AG04450 (cell line): ENCODE measurements around the gene EFTUD2. TPM values are rescaled to one million over a fixed set of nuclear protein-coding genes. Genes with fewer than 3 reads are reported as not detected.

Experiments used
- CTCF ChIA-PET: fragments of 300-600, 350-600 bp; formaldehyde crosslinking; extraction: SDS; loops from one replicate; lab custom pipeline; 2022; ENCODE audit warnings: antibody characterized with exemption, inconsistent platforms; lab: Charles Lee
- POLR2A ChIA-PET: fragments of 350-600 bp; formaldehyde crosslinking; extraction: SDS; loops from one replicate; lab custom pipeline; 2021; ENCODE audit warnings: antibody characterized with exemption, inconsistent platforms; lab: Yijun Ruan, JAX
- DNase-seq: peaks from one replicate; pipeline ENCODE4 v3.0.0-alpha.2; 2011; ENCODE audit warnings: low read depth, low spot score
- H3K27ac ChIP-seq: one replicate; pipeline ENCODE4 v1.5.1; 2012; ENCODE audit warnings: low read depth, low read length, control low read depth
- H3K27me3 ChIP-seq: one replicate; pipeline ENCODE4 v1.6.0; 2012; ENCODE audit warnings: low read length; ENCODE audit not compliant: control insufficient read depth, insufficient read depth
- H3K4me3 ChIP-seq: 2 replicates; pipeline ENCODE4 v1.5.1; 2011; ENCODE audit warnings: mild to moderate bottlenecking, low read depth, low read length, control low read depth
- H3K9me3 ChIP-seq: 2 replicates; pipeline ENCODE4 v1.5.1; 2012; ENCODE audit warnings: low read length; ENCODE audit not compliant: control insufficient read depth, insufficient read depth
- CTCF ChIP-seq: IDR thresholded peaks from 2 replicates; pipeline ENCODE4 v1.5.1; 2011; ENCODE audit warnings: low read depth, low read length, control low read depth, inconsistent platforms
- polyA plus RNA-seq: library from polyadenylated mRNA; depleted of rRNA; stranded (reverse); fragments of >200 nt; gene quantifications from 2 replicates; pipeline ENCODE4 v1.2.3, GENCODE V29; 2011

The EFTUD2 gene
- polyA plus RNA-seq, 1 experiment: 147 TPM

DNA sequence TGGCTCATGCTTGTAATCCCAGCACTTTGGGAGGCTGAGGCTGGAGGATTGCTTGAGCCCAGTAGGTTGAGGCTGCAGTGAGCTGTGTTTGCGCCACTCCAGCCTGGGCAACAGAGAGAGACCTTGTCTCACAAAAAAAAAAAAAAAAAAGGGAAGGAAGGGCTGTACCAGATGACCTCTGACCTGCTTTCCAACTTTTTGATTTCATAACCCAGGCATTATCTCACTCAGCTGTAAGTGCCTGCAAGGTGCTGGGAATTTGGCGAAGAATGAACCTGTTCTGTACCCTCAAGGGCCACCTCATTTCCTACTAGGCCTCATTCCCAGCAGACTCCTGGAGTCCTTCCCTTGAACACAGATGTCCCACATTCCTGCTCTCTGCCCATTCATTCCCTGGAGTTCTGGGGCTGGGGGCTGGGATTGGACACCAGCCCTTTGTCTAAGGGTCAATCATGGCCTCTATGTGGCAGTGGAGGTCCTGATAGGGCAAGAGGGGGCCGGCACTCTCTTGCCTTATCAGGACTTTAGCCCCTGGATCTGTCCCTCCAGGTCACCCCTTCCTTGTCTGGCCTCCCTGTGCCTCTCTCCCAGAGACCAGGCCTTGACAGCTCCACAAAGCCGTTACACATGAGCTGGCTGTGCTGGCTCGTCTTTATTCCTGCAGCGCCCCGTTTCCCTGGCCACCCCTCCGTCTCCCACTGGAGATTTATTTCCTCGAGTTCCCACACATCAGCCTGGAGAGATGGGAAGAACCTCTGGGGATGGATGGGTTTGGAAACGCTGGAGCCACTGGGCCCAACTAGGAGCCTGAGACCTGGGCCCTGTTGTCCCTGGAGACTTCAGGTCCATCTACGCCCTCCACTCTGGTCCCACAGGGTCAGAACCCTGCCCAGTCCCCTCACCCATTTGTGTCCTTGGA lies 16.9 kb upstream of the EFTUD2 start:
- H3K27ac ChIP-seq: no peak overlapping the region
- H3K9me3 ChIP-seq: no peaks in the 10 kb centered on the region; the same call in 1 of the 2 replicates
- no peak overlapping the region for H3K4me3 ChIP-seq
- POLR2A ChIA-PET: no interaction called here
- H3K27me3 ChIP-seq: peaks cover 12% of the 10 kb centered on the region
- no peak for TF ChIP-seq CTCF
- no peak for DNase-seq
- CTCF ChIA-PET: interaction anchor here (0.6 to 8.7 kb wide), 4 partner anchors 81 to 219 kb away, joined by 3 to 244 read pairs (median 7); partner anchors contain the start of gene ACBD4

DNA sequence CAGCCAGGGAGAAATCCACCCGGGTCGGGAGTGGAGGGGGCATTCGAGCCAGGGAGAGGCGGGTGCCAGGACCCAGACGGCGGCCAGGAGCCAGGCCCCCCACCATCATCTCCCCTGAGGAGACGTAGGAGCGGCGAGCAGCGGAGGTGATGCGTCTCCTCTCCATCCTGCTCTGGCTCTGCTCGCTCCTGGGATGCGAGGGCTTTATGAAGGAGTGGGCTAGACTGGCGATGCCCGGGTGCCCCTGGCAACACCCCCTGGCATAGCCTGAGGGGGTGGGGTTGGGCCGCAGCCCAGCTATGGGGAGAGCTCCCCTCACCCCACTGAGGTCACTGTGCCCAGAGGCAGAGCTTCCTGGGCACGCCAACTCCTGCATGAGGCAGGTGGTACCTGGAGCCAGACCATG lies 16.1 kb upstream of the EFTUD2 start, which contains the start of gene GFAP:
GFAP (minus strand) TSS at position 180 of the 406 bp plus-strand sequence; CDS start at position 166, 14 bp downstream.
- Histone ChIP-seq H3K4me3 (no peak within 1 kb of the TSS), H3K27me3 (peaks cover 12% of the 10 kb centered on the region), H3K27ac (no peak within 1 kb of the TSS), H3K9me3 (no peaks in the 10 kb centered on the region; the same call in 1 of the 2 replicates)
- CTCF ChIA-PET: interaction anchor here (0.9 kb wide), 1 partner anchor 220 kb away, joined by 3 read pairs; the partner anchor contains the start of gene ACBD4
- no peak for DNase-seq
- no peak for TF ChIP-seq CTCF
- POLR2A ChIA-PET: no interaction called here

- peaks cover 12% of the 10 kb centered on the region for H3K27me3 ChIP-seq
- POLR2A ChIA-PET: interaction anchor here (0.6 kb wide), 1 partner anchor 279 kb away, joined by 3 read pairs; no protein-coding TSS in a partner anchor
- no peak overlapping the region for H3K4me3 ChIP-seq
- DNase-seq: no peak
- H3K27ac ChIP-seq: no peak overlapping the region
- CTCF ChIA-PET: interaction anchor here (0.9 kb wide), 1 partner anchor 221 kb away, joined by 3 read pairs; the partner anchor contains the start of gene ACBD4
- no peak for TF ChIP-seq CTCF
- H3K9me3 ChIP-seq: no peaks in the 10 kb centered on the region; the same call in 1 of the 2 replicates
Observed at GRCh38 chr17:44914698-44915271, 15.5 kb upstream of the EFTUD2 start.

DNA sequence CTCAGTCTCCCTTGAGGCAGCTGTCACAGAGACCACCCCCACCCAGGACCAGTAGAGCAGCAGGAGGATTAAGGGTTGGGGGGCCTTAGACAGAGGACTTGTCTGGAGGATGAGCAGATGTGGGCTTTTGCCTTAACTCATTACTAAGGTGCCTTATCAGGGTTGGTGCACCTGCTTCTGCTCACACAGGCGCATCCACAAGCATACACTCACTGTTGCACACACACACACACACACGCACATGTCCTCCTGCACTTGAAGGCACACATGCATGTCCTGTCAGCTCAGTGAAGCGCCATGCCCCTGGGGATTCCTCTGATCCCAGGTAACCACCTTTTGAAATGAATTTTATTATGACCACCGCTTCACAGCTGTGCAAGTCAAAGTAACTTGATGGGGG lies 14.9 kb upstream of the EFTUD2 start:
- ChIA-PET POLR2A (interaction anchor here (0.6 kb wide), 1 partner anchor 175 kb away, joined by 3 read pairs; no protein-coding TSS in a partner anchor), CTCF (interaction anchor here (0.7 to 0.9 kb wide), 2 partner anchors 136 to 221 kb away, joined by 3 to 4 read pairs; partner anchors contain the start of gene ACBD4)
- Histone ChIP-seq H3K27ac (no peak overlapping the region), H3K27me3 (peaks cover 12% of the 10 kb centered on the region), H3K4me3 (no peak overlapping the region), H3K9me3 (no peaks in the 10 kb centered on the region; the same call in 1 of the 2 replicates)
- DNase-seq: no peak
- no peak for TF ChIP-seq CTCF
